GM20431 (cell line): ENCODE results near the gene SPINK1.
"Not testable (repeated sequence)": the region's sequence is repeated elsewhere in the genome, so short reads cannot be mapped to it uniquely, and the experiment has no call there.

Experiments used
- in situ Hi-C: fragments of 300-500 bp; cut with MseI, MboI; formaldehyde crosslinking; loops from one replicate; pipeline ENCODE4 v1.15.0; 2020; ENCODE audit warnings: low sequenced_read_pairs; ENCODE audit not compliant: unreplicated experiment

The SPINK1 gene

DNA sequence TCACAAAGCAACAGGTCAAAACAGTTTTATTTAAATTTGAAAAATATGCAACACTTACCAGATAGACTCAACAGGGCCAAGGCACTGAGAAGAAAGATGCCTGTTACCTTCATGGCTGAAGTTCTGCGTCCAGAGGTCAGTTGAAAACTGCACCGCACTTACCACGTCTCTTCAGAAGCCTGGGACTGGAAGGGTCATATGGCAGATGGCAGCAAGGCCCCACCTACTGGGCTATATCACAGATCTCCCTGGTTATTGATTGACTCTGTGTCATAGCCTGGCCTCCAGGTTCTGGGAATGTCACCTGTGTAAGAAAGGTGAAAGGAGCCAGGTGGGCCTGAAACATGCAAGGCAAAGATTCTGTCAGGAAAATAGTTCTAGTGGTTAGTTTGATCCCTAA, at the start of gene SPINK1:
TSS of gene SPINK1 (minus strand) at position 207 of the 400 bp plus-strand sequence. CDS start at position 113, 94 bp downstream.
- in situ Hi-C loops = no loop called here

GRCh38 chr5:147880487-147880886, 49.0 kb upstream of the SPINK1 start:
- in situ Hi-C loops = no loop called here

GRCh38 chr5:147879784-147880183, 48.3 kb upstream of the SPINK1 start:
- in situ Hi-C loops = no loop called here

DNA sequence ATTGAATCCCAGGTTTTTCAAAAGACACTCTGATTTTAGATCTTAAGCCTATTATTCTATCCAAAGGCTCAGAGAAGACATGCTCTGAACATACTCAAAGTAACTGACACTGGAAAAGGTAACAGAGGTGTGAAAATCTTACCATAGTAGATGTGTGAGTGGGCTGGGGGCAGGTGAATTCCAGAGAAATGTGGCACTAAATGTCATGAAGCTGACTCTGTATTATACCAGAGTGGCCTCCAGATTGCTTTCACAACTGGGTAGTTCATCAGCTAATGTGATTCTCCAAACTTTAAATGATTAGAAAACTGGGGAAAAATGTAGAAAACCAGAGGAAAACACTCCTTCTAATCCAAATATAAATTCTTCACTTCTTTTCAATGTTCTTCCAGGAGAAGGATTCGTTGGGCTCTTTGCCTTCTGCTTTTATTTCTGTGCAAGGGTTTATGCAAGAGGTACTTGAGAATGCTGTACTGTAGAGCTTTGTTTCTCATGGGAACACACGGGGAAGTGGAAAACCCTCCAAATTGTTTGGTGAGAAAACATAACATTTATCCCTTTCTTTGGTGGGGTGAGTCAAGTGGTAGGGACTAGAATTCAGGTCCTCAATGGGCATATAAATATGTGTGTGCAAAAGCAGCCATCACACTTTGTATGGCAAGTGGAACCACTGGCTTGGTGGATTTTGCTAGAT, 46.7 kb upstream of the SPINK1 start, which contains the start of gene SCGB3A2:
TSS of gene SCGB3A2 (plus strand) at position 646 of the 694 bp plus-strand sequence. CDS start 93 bp downstream, outside the sequence.
- in situ Hi-C loops = no loop called here

DNA sequence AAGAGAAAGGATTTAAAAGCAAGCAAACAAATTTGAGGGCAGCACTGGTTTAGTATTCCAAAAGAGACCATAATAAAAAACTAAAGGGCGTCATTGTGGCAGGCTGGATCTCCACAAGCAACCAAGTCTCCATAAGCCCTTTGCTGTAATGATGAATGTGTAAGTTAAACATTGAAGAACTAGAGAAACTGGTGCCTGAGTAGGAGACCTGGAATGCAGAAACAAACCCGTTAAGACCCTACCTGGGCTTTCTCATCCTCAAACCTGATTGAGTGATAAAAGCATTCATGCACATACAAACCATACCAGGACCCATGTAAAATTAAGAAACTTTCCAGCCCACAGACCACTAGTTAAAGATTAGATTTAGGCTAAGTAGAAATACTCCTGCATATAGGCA, 45.2 kb upstream of the SPINK1 start:
- in situ Hi-C loops = no loop called here

- in situ Hi-C loops = no loop called here
Observed at GRCh38 chr5:147876141-147876540, 44.7 kb upstream of the SPINK1 start.

DNA sequence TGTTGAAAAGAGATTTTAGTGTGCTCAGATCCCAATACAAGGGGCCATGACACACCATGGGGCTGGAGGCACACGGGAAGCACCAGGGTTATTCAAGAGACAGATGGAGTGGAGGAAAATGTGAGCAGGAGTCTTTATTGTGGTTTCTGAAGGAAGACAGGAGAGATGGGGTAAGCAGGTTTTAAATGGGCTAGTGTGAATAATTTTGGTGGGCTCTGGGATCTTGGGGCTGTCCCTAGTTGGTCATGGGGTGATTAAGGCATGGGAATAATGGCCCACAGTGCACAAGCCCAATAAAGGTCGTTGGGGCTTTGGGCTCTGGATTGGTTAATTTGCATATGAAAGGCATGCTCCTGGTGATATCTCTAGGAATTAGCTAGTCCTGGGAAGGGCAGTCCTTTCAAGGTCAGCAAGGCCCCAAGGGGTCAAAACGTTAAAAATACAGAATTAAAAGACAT, 43.5 kb upstream of the SPINK1 start:
- in situ Hi-C loops = no loop called here

DNA sequence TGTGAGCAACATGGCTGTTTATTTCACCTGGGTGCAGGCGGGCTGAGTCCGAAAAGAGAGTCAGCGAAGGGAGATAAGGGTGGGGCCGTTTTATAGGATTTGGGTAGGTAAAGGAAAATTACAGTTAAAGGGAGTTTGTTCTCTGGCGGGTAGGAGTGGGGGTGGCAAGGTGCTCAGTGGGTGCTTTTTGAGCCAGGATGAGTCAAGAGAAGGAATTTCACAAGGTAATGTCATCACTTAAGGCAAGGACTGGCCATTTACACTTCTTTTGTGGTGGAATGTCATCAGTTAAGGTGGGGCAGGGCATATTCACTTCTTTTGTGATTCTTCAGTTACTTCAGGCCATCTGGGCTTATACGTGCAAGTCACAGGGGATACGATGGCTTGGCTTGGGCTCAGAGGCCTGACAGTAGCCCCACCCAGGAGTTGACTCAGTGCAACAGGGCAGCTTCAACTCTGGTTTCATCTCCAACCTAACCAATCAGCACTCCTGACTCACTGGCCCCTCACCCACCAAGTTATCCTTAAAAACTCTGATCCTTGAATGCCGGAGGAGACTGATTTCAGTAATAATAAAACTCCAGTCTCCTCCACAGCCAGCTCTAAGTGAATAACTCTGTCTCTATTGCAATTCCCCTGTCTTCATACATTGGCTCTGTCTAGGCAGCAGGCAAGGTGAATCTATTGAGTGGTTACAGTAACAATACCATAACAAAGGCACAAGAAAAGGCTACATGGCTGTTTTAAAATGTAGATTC, 42.8 kb upstream of the SPINK1 start:
- in situ Hi-C loops = not testable (repeated sequence)

DNA sequence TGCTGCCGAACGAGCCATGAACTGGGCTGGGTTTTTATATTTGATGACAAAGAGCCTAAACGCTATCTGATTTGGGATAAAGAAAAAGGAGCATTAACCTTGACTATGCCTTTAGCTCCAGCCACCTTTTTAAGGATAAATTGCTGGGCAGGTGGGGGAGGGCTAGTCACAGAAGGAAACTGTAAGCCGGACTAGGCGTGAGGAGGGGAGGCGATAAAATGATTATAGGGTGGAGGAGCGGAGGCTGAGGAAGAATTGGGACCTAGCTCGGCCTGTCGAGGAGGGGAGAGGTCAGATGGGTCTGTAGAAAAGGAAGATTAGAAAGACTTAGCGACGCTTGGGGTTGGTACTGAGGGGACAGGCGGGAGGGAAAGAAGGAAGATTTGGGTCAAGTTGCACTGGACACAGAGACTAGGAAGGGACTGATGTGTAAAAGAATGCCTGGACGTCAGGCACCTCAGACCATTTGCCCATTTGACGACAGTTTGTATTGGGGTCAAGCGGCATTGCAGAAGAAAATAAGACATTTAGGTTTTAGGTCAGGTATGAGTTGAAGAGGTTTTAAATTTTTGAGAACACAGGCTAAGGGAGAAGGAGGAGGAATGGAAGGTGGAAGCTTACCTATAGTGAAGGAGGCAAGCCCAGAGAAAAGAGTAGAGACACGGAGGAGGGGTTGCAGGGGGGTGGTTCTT, 41.4 kb upstream of the SPINK1 start:
- in situ Hi-C loops = not testable (repeated sequence)

GRCh38 chr5:147871980-147872549, 40.6 kb upstream of the SPINK1 start:
- in situ Hi-C loops = not testable (repeated sequence)

- in situ Hi-C loops = not testable (repeated sequence)
Observed at GRCh38 chr5:147869892-147870291, 38.4 kb upstream of the SPINK1 start.

GRCh38 chr5:147869112-147869511, 37.6 kb upstream of the SPINK1 start:
- in situ Hi-C loops = no loop called here

DNA sequence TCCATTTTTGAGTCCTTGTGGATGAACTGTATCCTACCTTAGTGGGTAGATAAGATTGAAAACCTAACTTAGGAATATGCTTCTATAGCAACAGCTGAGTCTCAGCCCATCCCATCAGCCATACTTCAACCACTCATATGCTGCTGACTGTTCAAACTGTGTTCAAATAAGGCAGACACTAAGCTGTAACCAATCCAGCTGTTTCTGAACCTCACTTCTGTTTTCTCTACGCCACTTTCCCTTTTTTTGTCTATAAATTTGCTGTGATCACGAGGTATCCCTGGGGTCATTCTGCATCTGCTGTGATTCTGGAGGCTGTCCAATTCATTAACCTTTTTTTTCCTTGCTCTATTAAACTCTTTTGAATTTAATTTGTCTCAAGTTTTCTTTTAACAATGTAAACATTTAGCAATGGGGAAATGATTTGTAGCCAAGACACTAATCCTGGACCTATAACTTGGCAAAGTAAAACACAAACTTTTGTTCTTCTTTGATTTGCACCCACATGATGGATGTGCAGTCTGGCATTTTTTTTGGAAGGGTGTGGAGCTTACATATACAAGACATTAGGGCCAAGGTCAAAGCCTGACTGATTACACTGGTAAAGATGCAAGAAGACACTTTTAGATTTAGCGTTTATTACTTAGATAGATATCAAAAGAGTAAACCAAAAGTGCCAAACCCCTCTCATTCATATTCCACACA, 32.1 kb upstream of the SPINK1 start:
- in situ Hi-C loops = no loop called here

DNA sequence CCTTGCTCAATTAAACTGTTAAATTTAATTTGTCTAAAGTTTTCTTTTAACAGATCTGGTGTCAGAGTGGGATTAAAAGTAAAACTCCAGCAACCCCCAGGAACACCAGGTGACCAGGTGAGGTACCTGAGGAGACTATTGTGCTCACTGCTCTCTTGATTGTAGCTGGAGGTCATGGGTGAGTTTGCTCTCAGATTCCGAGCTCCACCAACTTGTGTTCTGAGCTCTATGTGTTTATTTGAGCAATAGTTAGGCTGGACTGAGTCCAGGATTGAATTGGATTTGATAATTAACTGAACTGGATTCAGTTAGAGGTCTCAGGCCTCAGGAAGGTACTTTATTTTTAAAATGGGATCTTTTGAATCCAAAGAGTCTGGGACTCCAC, 29.2 kb upstream of the SPINK1 start:
- in situ Hi-C loops = no loop called here

- in situ Hi-C loops = no loop called here
Observed at GRCh38 chr5:147859962-147860640, 28.6 kb upstream of the SPINK1 start.

- in situ Hi-C loops = no loop called here
Observed at GRCh38 chr5:147858565-147858964, 27.1 kb upstream of the SPINK1 start.

DNA sequence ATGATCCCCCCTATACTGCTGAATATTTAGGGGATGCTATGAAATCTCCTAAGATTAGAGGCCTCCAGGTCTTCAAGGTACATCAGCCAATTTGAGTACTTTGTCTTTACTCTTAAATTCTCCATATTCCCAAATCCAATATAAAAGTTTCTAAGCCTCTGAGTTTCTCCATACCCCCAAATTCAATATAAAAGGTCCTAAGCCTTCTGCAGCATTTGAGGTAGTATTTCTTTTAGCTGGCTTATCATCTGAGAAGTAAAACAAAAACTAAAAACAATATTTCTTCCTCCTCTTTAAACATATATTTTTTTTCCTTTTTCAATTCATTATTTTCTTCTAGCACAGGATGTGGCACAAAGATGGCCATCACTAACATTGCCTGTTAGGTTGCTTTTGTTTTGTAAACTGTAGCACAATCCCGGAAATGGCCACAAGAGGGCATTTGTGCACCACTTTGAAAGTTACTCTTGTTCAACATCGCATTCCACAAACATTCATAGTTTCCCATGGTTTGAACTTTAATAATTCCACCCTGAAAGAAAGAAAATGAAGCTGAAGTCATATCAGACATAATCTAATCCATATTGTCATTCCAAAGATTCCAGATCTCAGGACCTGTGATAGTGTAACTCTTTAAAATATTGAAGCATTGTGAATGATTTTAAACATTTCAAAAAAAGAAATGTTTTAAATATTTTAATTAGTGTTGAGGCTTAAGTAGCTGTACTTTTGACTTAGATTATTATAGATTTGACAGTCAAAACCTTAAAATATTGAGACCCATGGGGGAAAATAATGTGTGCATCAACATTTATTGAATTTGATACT, 26.0 kb upstream of the SPINK1 start:
- in situ Hi-C loops = no loop called here

GRCh38 chr5:147856801-147857200, 25.3 kb upstream of the SPINK1 start:
- in situ Hi-C loops = no loop called here

DNA sequence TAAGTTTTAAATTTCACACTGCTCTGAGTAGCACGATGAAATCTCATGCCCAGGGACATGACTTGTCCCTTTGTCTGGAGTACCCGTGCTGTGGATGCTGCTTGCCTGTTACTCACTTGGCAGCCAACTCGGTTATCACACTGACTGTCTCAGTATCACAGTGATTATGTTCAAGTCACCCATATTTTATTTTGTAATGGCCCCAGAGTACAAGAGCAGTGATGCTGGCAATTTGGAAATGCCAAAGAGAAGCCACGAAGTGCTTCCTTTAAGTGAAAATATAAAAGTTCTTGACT, 24.3 kb upstream of the SPINK1 start:
- in situ Hi-C loops = no loop called here
